Measurements from ENCODE around the gene TMBIM4. TPM values are rescaled to one million over a fixed set of nuclear protein-coding genes. Genes with fewer than 3 reads are reported as not detected.

TMBIM4 gene
- total RNA-seq, 1 experiment from 2014 or later = 18.4 TPM

DNA sequence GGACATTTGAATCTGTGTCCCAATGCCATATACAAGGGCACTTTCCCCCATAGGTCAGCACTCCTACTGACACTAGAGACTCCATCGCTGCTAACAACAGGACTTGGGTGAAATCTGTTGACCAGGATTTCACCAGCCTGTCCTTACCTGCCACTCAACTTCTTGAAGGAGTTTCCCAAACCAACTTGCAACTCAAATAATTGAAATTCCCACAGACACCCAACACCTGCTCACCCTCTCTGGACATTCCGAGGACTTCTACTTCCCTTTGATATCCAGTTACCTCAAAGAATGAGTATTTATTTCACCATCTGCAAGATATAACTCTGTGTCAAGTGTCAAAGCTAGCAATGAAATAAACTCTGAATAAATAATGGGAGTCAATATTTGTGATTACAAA is 83.8 kb downstream of the TMBIM4 start:
- Histone ChIP-seq H4K91ac (ENCODE audit: insufficient read length, low read depth, low read length) (no peak overlapping the region), H3K79me1 (ENCODE audit: insufficient read depth, low read depth, low read length, poor library complexity, severe bottlenecking) (no peaks in the 10 kb centered on the region), H3T11ph (ENCODE audit: low read length) (no peak overlapping the region), H3K18ac (ENCODE audit: insufficient read length, low read depth, low read length) (no peak overlapping the region), H3K27ac (ENCODE audit: insufficient read length, low read depth, low read length) (no peak overlapping the region), H4K20me1 (ENCODE audit: control insufficient read depth, insufficient read depth, insufficient read length) (no peaks in the 10 kb centered on the region), H2BK20ac (ENCODE audit: low read depth, low read length, poor library complexity, severe bottlenecking) (no peak overlapping the region), H3K9ac (ENCODE audit: extremely low read depth, insufficient read length, low read length) (no peak overlapping the region), H3K4me1 (ENCODE audit: insufficient read depth, low read length) (no peaks in the 10 kb centered on the region), H3K14ac (ENCODE audit: insufficient read depth, low read length) (no peak overlapping the region), H2AFZ (ENCODE audit: low read length) (no peak overlapping the region), H3K23me2 (ENCODE audit: insufficient read length, low read depth, low read length, poor library complexity, severe bottlenecking) (no peaks in the 10 kb centered on the region), H3K23ac (ENCODE audit: insufficient read length, low read depth, low read length) (no peak overlapping the region), H3K9me3 (ENCODE audit: control insufficient read depth, low read depth, low read length) (no peaks in the 10 kb centered on the region), H2BK12ac (ENCODE audit: insufficient read length, low read depth, low read length) (no peak overlapping the region), H2BK120ac (ENCODE audit: low read depth, low read length, poor library complexity, severe bottlenecking) (no peak overlapping the region), H2BK5ac (ENCODE audit: insufficient read length, low read length) (no peak overlapping the region), H3K27me3 (ENCODE audit: insufficient read depth, low read length) (no peaks in the 10 kb centered on the region), H2BK15ac (ENCODE audit: low read depth, low read length) (no peak overlapping the region), H2AK5ac (ENCODE audit: insufficient read length, low read length) (no peak overlapping the region), H4K8ac (replicated peaks; ENCODE audit: insufficient read length, low read depth, low read length) (no peak overlapping the region), H3K4me2 (ENCODE audit: insufficient read depth, insufficient read length, low read length) (no peak overlapping the region), H3K79me2 (ENCODE audit: insufficient read depth, low read length) (no peaks in the 10 kb centered on the region), H4K5ac (ENCODE audit: insufficient read length, low read depth, low read length) (no peak overlapping the region), H3K56ac (ENCODE audit: insufficient read length, low read depth, low read length) (no peak overlapping the region), H3K4ac (ENCODE audit: low read depth, low read length) (no peak overlapping the region)
- TF ChIP-seq, protein P1, sequence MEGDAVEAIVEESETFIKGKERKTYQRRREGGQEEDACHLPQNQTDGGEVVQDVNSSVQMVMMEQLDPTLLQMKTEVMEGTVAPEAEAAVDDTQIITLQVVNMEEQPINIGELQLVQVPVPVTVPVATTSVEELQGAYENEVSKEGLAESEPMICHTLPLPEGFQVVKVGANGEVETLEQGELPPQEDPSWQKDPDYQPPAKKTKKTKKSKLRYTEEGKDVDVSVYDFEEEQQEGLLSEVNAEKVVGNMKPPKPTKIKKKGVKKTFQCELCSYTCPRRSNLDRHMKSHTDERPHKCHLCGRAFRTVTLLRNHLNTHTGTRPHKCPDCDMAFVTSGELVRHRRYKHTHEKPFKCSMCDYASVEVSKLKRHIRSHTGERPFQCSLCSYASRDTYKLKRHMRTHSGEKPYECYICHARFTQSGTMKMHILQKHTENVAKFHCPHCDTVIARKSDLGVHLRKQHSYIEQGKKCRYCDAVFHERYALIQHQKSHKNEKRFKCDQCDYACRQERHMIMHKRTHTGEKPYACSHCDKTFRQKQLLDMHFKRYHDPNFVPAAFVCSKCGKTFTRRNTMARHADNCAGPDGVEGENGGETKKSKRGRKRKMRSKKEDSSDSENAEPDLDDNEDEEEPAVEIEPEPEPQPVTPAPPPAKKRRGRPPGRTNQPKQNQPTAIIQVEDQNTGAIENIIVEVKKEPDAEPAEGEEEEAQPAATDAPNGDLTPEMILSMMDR (conservative IDR thresholded peaks at IDR 0.05) = no peak
- H3K27me3 Mint-ChIP-seq (ENCODE audit: low read depth) = no peaks in the 10 kb centered on the region
- no CpG with 5 or more reads among the region's 2 CpGs for WGBS (ENCODE audit: extremely low coverage, insufficient read length, low lambda C conversion rate)
- DNase-seq = no peak
- H3K27ac Mint-ChIP-seq = no peak overlapping the region
- no peak overlapping the region for H3K4me3 Mint-ChIP-seq
- no peaks in the 10 kb centered on the region for H3K9me3 Mint-ChIP-seq
- H3K4me1 Mint-ChIP-seq = no peaks in the 10 kb centered on the region; a peak in 1 of 4 replicates
- H3K36me3 Mint-ChIP-seq (ENCODE audit: insufficient read depth in 1 of 3, low read depth in 3 of 3) = no peaks in the 10 kb centered on the region

Other genes with a start within 250 kb of the TMBIM4 start
- 29.9 and 33.4 TPM in 2 replicates for gene LLPH, start 39.2 kb downstream of the TMBIM4 start, total RNA-seq (2021)
- 0.29 and 0.44 TPM in 2 replicates for gene IRAK3, start 19.2 kb upstream of the TMBIM4 start, total RNA-seq (2021)
- gene HELB, start 132.5 kb upstream of the TMBIM4 start, total RNA-seq (2021) = 10.2 and 10.7 TPM in 2 replicates